Stimulated activated CD4-positive, alpha-beta T cell treated with anti-CD3 and anti-CD28 coated beads, TNF-alpha, amount 100 ng/mL, for 1 hour (primary cell): ENCODE data around the gene LRRC59.
"Not testable (repeated sequence)": the region's sequence is repeated elsewhere in the genome, so short reads cannot be mapped to it uniquely, and the experiment has no call there.

Experiments used
- DNase-seq, 3 donors: peaks; one replicate each; pipeline ENCODE4 v3.0.0-alpha.2; 2020; ENCODE audit warnings: low read depth in 3 of 3, low spot score in 1 of 3

The LRRC59 gene

GRCh38 chr17:50348522-50349242 lies 48.6 kb downstream of the LRRC59 start:
- DNase-seq, result no peak

DNA sequence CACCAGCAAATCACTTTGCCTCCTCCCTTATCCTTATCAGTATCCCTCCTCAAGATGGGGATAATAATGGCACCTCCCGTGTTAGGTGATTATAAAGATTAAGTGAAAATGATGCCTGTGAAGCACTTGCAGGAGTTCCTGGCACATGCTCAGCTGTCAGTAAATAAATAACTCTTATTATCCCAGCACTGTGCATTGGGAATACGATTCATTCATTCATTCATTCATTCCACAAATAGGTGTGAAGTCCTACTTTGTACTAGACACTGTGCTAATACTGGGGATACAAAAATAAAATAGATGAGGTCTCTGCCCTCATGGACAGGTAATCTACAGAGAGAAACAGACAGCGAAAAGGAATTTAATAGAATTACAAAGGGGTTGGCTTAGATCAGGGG lies 49.4 kb downstream of the LRRC59 start:
- no peak for DNase-seq

DNA sequence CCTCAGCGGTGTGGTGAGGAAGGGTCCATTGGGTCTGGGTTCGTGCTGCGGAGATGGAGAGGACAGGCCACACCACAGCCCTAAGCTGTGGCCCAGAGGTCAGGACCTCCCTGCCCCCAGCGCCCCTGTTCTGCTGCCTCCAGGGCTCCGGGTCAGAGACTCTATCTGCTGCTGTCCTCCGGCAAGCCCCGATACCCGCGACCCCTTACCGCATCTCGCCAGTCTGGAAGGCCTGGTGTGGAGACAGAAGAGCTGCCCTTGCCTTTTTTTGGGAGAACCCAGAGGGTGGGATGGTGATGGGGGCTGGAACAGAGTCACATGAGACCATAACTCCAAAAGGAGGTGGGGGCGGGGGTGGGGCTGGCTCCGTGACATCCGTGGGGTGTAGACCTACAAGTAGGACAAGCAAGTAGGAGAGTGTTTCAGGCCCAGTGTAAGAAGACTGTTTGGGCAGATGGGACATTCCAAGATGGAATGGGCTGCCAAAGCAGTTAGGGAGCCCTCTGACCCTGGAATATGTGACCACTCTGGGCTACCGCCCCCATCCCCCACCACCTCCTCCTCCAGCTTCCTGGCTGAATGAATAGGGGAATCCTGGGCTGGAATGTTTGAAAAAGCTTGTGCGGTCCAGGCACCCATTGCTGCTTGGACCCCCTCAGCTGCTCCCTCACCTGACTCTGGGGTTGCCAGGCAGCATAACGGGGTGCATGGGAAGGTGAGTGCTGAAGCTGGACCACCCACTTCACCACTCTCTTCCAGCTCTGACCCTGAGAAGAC lies 50.0 kb downstream of the LRRC59 start:
- DNase-seq, result no peak

DNA sequence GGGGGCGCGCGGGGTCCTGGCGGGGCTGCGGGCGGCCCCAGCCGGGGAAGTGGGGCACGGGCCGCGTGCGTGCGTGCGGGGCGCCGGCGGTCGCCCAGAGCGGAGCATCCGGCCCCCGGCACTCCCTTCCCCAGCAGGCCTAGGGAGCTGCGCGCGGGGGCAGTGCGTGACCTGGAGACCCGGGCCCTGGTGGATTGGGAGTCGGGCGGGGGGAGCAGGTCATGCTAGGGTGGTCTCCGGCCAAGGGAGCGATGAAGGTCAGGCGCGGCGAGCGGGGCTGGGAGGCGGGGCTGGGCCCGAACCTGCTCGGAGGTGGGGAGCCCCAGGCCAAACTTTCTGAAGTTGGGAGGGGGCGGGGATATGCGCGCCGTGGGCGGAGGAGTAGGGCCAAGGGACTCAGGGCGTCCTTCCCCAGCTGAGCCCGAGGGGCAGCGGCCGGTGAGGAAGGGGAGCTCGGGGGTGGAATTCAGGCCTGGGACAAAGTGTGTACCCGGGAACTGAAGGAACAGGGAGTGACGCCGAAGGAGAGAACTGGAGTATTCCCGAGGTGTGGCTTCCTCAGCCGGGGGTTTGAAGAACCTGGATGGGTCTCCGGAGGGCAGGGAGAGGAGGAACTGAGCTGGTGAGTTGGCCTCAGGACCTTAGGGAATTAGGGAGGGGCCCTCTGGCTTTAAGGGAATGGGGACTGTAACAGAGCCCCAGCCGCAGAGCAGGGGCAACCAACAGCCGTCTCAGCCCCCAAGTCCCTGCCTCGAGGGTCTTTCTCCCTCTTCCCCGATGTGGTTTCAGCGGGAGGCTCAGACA lies 50.8 kb downstream of the LRRC59 start:
- DNase-seq, result peak in 1 of 3 donors; percentile 38

GRCh38 chr17:50345432-50346312 lies 51.7 kb downstream of the LRRC59 start, which contains the start of gene XYLT2:
TSS of gene XYLT2 (plus strand) at chr17:50346126. CDS start at chr17:50346141, 15 bp downstream.
- DNase-seq, result peak; percentile 80 to 91 (median 85)

DNA sequence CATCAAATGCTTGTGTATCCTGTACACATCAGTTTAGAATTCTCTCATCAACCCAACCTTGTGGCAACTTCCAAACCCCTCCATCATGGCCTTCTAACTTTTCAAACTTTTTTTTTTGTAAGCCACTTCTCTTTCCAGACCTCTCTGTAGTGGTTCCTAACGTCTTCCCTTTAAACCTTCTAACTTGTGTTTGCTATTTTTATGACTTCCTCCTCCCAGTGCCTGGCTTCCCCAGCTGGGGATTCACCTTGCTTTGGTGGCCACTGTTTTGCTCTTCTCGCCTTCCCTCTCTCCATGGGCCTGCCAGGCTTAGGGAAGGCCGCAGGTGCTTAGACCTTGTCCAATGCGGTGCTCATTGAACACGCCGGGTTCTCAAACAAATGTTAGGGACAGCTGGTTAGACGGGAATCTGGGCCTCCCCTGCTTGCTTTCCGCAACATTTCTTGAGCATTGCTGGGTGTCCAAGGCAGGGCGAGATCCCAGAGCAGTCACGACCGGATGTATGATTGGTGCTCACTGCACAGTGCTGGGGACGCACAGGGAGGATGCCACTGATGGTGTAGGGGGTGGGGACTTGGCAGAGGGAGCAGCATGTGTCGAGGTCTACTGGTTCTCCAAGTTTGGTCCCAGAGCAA lies 52.5 kb downstream of the LRRC59 start:
- no peak for DNase-seq

GRCh38 chr17:50339381-50339780 lies 57.9 kb downstream of the LRRC59 start:
- no peak for DNase-seq

- no peak for DNase-seq
Observed at GRCh38 chr17:50338645-50339044, 58.7 kb downstream of the LRRC59 start.

GRCh38 chr17:50337956-50338355 lies 59.4 kb downstream of the LRRC59 start:
- DNase-seq, result no peak

- DNase-seq, result not testable (repeated sequence)
Observed at GRCh38 chr17:50333291-50334057, 63.8 kb downstream of the LRRC59 start.

- no peak for DNase-seq
Observed at GRCh38 chr17:50332196-50332595, 65.1 kb downstream of the LRRC59 start.
